ENCODE results near the gene TFRC.
"Not testable (repeated sequence)": the region's sequence is repeated elsewhere in the genome, so short reads cannot be mapped to it uniquely, and the experiment has no call there.

TFRC gene

DNA sequence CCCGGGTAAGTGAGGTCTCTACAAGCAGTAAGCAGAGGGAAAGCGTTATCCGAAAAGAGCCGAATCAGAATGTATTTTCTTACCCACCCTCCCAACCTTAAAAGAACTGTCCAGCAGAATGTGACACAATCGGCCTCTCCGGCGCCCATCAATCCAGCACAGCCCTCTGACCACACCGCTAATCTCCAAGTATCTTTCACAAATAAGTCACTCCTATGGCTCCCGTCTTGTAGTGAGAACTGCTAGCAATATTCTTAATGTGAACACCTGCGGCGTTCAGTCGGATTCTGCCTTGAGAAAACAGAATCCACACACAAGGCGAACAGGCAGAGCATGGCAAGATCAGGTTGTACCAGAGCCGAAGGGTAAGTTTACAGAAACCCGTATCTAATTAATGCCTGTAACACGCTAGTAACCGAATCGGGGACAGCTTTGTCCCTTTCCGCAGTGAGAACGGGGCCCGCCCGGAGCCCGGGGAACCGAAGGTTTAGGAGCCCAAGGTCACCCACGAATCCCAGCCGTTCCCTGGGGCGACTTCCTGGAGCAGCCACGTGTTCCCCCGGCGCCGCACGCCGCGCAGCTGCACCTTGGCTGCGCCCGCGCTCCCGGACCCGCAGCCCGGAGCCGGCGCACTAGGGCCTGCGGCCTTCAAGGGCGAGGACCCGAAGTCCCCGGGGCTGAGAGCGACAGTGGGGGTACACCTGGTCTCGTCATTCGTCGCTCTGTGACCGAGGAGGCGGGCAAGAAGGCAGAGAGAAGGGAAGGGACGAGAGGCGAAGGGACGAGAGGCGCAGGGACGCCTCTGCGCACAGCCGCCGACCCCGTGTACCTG, 672 bp downstream of the TFRC start:
- DNase-seq (ENCODE audit: low read depth) = peak; percentile 37

DNA sequence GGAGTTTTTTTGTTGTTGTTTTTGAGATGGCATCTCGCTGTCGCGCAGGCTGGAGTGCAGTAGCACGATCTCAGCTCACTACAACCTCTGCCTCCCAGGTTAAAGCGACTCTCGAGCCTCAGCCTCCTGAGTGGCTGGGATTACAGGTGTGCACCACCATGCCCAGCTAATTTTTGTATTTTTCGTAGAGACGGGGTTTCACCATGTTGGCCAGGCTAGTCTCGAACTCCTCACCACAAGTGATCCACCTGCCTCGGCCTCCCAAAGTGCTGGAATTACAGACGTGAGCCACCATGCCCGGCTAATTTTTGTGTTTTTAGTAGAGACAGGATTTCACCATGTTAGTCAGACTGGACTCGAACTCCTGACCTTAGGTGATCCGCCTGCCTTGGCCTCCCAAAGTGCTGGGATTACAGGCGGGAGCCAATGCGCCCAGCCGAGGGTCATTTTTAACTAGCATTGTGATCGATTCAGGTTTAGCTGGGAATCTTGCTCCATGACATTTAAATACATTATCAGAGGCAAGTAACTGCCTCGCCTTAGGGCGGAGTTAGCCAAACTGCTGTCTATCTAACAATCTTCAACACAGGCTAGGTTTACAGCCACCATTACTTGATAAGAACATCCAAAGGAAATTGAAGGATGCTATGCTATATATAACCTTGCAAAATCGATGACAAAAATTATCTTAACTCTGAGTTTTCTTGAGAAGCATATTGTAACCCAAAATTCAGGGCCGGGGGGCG, 1.6 kb downstream of the TFRC start:
- DNase-seq (ENCODE audit: low read depth) = not testable (repeated sequence)

DNA sequence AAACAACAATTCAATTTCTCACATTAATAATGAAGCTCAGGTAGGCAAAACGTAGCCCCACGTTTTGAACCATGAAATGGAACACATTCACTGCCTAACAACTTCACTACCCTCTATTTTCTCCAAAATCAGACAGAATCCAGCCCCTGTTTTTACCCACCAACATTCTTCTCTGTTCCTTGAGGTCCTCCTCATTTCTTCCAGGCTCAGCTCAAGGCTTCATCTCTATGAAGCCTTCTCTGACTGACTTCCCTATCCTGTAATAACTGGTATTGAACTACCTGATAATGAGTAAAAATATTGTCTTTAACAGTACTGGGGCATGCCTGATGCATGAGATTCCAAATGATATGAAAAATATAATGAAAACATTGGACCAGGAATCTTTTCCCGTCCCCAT, 2.2 kb downstream of the TFRC start:
- no peak for DNase-seq (ENCODE audit: low read depth)

DNA sequence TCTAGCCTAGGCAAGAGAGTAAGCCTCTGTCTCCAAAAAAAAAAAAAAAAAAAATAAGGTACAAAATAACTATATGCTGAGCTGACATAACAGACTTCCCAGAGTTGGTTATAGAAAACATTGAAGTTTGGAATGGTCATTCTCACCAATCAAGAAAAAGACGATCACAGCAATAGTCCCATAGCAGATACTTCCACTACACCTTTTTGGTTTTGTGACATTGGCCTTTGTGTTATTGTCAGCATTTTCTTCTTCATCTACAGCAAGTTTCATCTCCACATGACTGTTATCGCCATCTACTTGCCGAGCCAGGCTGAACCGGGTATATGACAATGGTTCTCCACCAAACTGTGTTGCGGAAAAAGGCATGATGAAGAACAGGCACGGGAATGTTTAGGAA, 6.9 kb downstream of the TFRC start:
- DNase-seq (ENCODE audit: low read depth) = no peak

DNA sequence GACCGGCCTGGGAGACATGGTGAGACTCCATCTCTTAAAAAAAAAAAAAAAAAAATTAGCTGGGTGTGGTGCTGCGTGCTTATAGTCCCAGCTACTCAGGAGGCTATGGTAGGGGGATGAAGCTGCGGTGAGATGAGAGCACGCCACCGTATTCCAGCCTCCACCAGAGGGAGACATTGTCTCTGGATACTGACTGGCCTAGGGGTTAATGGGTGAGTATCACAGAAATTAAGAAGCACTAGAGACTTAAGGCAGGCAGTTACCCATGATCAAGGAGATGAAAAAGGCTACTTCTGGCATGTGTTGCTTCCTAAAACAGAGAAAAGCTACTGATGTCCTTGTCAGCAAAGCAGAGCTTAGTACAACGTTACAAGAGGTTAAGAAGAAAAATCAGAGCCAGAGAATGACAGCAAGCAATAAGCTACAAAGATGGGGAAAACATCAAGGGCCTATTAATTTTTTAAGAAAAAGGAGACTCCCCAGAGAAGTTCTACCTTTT, 8.6 kb downstream of the TFRC start:
- peak; percentile 32 for DNase-seq (ENCODE audit: low read depth)

DNA sequence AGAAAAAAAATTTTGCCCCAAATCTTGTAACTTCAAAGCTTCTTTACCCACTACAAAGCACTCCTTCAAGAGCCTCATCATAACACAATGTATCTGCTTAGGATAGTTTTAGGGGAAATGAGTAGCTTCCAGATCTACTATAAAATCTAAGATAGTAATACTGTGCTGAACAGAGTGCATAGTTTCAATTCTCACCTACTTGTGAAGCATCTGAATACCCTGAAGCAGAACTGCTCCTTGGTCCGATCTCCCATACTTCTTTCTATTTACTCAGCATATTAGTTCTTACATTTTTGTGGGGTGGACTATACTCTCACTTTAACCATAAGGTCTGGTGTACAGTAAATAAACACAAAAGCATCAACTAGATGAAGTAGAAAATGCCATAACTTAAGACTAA, 9.6 kb downstream of the TFRC start:
- DNase-seq (ENCODE audit: low read depth) = no peak

DNA sequence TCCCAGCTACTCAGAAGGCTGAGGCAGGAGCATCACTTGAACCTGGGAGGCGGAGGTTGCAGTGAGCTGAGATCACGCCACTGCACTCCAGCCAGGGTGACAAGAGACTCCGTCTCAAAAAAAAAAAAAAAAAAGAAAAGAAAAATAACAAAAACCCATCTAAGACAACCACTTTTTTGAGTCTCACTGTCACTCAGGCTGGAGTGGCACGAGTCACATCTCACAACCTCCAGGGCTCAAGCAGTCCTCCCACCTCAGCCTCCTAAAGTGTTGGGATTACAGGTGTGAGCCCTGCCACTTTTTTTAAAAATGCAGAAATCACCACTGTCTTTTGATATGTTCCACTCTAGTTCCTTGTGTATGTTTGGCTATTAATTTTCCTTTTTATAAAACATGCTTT, 13.1 kb downstream of the TFRC start:
- DNase-seq (ENCODE audit: low read depth) = not testable (repeated sequence)

DNA sequence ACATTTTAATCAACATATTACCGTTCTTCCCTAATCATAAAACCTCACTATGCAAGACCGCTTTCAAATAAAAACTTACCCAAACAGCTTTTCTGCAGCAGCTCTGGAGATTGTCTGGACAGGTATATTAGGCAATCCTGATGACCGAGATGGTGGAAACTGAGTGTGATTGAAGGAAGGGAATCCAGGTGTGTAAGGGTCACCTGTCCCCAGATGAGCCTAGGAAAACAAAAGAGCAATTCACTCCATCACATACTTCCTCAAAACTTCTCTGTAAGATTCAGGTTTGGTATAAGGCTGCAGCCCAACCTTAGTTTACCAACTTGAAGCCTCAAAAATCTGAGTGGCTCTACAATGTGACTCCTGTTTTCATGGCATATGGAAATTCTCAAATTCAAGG, 14.5 kb downstream of the TFRC start:
- DNase-seq (ENCODE audit: low read depth) = no peak

DNA sequence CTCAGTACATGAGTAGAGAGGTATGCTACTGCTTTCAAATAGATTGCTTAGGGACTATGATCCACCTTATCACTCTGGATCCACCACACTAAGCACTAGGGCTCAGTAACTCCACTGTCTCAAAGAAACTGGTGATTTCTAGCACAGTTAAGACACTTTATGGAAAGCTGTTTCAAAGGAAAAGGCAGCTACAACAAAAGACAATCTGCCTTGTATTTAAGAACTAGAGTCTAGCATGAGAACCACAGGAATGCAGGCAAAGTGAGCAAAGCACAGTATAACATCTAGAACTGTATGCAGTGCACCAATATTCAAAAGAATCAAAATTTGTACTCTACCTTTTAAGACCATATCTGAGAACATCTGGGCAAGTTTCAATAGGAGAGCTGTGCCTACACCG, 17.9 kb downstream of the TFRC start:
- DNase-seq (ENCODE audit: low read depth) = no peak

DNA sequence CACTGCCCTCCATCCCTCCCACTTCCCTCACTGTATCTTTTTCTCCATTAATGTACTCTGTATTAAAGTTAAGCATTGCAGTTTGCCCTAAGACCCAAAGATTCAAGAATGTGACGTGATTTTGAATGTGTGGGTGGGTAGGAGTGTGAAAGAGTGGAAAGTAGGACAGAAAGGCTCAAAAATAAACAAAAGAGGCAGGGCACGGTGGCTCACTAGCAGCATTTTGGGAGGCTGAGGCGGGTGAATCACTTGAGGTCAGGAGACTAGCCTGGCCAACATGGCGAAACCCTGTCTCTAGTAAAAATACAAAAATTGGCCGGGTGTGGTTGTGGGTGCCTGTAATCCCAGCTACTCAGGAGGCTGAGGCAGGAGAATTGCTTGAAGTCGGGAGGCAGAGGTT, 18.4 kb downstream of the TFRC start:
- no peak for DNase-seq (ENCODE audit: low read depth)

DNA sequence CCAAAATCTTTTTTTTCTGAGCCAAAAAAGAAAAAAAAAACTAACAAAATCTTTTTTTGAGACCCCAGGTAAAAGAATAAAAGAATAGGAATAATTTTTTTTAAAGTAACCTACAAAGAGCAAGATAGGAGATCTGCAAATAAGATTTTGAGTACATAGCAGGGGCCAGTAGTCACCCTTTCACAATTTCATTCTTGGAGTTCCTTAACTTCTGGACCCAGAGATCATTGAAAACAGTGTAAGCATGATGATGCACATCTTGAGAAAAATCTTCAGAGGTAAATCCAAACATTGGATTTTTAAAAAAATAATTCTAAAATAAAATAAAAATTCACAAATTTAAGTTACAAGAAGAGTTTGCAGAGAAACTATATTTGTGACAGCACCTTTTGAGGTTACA, 18.8 kb downstream of the TFRC start:
- no peak for DNase-seq (ENCODE audit: low read depth)

DNA sequence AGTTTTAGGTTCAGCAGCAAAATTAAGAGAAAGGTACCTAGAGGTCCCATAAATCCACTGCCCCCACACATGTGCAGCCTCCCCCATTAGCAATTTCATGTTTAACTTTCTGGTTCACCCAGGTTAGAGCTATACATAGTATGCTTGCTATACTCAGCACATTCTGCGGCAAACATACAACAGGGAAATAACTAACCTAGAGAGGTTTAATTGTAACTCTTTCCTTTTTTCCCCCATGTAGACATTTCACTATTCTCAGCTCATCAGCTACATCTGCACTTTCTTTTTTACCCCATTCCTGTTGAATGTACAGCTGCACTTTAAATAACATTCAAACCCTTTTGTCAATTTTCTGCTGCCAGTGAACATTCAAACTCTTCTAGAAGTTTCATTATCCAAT, 21.1 kb downstream of the TFRC start:
- DNase-seq (ENCODE audit: low read depth) = no peak

DNA sequence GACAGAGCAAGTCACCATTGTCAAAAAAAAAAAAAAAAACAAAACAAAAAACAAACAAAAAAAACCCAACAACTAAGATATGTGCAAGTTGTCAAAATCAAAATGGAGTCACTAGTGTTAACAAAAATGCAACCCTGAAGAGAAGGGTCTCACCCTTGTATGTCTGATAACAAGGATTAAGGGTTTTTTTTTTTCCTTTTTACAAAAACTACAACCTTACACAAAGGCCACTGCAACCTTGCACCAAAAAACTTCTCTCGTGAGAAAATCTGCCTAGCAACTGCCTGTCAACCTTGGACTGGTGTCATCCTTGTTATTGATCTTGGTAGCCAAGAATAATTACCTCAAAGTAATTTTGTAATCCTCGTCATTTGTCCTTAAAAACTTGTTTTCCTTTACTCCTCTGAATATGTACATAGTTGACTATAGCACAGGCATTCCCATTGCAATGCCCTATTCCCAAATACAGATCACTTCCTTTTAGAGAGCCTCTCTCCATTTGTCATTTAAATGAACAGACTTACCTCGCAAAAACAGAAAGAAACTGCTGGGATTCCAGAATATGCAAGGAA, 24.0 kb downstream of the TFRC start:
- no peak for DNase-seq (ENCODE audit: low read depth)

DNA sequence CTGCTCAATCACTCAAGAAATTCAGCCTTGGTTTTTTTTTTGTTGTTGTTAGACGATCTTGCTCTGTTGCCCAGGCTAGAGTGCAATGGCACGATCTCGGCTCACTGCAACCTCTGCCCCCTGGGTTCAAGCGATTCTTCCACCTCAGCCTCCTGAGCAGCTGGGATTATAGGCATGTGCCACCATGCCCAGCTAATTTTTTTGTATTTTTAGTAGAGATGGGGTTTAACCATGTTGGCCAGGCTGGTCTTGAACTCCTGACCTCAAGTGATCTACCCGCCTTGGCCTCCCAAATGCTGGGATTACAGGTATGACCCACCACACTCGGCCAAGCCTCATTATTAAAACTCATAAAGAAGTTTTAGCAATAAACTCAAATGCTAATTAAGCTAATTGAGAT, 25.5 kb downstream of the TFRC start:
- DNase-seq (ENCODE audit: low read depth) = not testable (repeated sequence)

DNA sequence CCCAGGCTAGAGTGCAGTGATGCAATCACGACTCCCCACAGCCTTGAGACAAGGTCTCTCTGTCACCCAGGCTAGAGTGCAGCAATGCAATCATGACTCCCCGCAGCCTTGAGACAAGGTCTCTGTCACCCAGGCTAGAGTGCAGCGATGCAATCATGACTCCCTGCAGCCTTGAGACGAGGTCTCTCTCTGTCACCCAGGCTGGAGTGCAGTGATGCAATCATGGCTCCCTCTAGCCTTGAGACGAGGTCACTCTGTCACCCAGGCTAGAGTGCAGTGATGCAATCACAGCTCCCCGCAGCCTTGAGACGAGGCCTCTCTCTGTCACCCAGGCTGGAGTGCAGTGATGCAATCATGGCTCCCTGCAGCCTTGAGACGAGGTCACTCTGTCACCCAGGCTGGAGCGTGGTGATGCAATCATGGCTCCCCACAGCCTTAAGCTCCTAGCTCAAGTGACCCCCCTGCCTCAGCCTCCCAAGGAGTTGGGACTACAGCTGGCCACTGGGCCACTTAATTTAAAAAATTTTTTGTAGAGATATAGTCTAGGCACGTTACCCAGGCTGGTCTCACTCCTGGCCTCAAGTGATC, 26.1 kb downstream of the TFRC start:
- DNase-seq (ENCODE audit: low read depth) = no peak

DNA sequence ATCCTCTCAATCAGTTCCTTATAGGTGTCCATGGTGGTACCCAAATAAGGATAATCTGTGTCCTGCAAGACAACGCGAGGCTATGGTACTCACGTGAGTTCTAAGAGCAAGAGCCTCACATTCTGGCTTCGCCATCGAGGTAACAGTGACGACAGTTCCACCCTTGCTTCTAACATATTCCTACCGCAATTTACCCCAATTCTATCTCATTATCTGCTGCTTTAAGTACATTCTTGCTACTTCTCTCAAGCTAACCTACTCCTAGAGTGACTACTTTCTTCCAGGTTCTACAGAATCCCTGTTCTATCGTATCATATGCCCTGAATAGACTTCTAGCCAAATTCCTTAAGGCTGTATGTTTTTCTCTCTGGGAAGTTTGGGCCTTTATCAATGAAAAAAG, 26.6 kb downstream of the TFRC start:
- DNase-seq (ENCODE audit: low read depth) = no peak

DNA sequence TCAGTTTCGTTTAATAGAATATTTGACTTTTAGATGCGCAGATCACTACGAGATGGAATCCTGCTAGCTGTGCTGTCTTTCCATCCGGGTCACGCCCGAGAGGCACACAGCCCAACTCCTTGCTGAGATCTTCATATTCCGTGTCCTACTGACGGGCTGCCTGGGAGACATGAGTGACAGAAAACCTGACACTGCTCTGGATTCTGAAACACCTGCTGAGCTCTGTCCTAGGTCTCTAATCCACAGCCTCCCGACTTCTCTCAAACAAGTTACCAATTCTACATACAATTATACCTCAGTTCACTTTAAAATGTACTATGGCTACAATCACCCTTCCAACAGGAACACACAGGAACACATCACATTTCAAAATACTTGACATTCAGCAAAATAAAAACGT, 27.2 kb downstream of the TFRC start:
- DNase-seq (ENCODE audit: low read depth) = no peak

DNA sequence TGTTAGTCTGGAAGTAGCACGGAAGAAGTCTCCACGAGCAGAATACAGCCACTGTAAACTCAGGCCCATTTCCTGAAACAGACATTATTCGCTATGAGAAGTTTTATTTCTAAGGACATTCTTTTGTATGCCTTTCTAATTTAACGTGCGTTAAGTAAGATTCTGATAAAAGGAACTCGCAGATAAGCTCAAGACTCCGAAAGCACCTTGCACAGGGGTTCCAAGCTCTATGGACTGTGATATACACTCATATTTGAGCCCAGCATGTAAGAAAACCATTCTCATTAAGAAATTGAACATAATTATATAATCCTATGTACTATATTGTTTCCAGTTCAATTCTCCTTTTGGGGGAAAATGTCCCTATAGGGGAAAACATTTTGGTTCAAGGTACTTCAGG, 28.4 kb downstream of the TFRC start:
- no peak for DNase-seq (ENCODE audit: low read depth)

DNA sequence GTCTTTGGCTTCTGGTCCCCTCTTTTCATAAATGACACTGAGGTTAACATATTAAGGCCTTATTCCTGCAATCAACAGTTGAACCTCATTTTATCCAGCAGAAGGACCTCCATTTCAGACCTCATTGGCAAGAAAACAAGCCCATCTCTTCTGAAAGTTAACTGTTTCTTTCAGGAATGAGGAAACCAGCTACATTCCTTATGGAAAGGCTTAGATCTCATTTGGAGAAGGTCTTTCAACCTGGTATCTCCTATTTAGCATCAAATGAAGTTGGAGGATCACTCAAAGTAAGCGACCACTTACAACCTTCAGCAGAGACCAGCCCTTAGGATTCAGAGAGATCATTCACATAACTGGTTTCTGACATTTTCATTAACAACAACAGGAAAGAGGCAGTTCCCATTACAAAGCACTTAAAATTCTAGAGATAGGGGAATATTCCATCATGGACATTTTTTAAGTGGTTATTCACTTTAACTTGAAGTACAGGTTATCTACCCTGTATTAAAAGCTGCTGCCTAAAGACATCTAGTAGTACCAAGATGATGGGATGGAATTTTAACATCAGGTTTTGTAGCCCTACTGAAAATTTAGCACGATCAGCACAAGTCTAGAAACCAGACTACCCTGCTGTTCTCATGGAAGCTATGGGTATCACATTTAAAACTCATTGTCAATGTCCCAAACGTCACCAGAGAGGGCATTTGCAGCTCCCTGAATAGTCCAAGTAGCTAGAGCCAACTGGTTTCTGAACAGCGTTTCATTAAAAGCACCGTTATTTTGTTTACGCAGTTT, 30.4 kb downstream of the TFRC start:
- no peak for DNase-seq (ENCODE audit: low read depth)

DNA sequence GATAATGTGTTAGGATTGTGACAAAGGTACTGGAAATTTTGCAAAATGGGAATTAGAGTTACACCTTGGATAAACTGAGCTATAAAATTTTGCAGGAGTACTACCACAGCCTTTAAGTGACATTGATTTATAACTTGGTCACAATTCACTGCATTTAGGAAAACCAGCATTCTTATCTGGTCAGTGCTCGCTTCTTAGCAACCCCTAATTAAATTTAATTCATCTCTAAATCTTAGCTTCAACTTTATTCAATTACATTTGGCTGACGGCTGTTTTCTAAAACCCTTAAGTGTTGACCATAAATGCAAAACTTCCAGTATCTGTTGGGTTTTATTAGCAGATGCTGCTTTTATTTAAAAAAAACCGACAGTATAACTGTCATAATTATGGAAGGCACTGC, 31.3 kb downstream of the TFRC start:
- no peak for DNase-seq (ENCODE audit: low read depth)

DNA sequence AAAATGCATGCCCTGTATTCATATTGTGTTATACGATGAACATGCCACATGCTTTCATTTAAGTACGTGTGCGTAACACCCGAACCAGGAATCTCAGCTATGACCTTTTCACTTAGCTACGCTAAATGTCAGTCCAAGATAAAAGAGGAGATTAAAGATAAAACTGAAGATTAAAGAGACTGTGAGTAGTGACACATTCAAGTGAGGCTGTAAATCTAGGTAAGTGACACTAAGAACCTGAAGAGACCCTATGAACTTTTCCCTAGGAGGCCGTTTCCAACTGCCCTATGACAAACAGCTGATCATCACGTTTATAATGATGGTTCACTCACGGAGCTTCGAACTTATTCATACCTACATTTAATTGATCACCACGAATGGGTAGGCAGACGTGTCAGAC, 32.2 kb downstream of the TFRC start:
- DNase-seq (ENCODE audit: low read depth) = no peak
